ENCODE data around the gene TMEM229B.

Gene TMEM229B

GRCh38 chr14:67515386-67516079 lies 27.0 kb upstream of the TMEM229B start:
- no peak for DNase-seq (ENCODE audit: low read depth in 1 of 2, low spot score in 1 of 2)

DNA sequence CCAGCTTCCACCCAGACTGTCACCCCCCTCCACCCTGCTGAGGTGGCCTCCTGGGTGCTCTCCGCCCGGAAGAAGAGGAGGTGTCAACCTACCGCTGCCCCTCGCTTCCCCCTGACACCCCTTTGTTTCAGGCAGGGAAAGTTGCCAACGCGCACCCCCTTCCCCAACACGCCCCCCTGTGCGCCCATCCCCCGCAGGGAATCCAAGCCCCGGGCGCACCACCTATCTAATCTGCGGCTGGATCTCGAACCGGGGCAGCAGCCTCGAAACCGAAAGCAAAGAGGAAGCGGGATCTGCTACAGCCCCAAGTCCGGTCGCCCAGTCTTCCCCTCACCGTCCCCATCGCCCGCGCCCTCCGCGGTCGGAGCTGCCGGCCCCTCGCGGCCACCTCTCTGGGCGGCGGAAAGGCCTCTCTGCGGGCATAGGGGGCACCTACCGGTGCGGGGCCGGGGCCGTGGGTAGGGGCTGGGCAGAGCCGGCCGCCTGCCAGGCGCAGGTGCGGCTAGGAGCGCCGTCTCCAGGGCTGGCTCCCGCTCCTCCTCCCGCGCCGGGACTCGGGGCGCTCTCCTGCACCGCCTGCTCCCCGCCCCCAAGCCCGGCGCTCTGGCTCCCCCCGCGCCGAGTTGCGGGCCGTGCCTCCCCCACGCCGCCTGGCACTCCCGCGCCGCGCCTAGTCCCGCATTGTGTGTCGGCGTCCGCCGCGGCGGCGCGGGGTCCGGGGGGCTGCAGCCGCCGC lies 26.3 kb upstream of the TMEM229B start:
- peak in 1 of 2 donors; percentile 19 for DNase-seq (ENCODE audit: low read depth in 1 of 2, low spot score in 1 of 2)

DNA sequence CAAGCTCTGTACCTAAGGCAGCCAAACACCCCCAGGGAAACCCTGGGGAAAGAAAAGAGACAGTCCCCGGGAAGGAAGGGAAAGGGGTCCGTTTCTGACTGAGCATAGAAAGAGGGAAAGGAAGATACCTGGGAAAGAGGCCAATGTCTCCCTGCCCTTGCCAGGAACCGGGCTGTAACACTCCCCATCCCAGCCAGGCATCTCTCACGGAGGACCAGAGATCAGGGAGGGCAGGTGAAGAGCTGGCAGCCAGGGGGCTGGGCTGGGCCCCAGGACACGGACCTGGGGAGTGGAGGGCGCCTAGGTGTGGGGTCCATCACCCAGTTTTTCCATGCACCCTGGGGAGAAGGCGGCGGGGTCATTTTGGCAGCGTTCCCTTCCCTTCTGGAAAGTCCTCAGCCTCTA lies 25.7 kb upstream of the TMEM229B start:
- no peak for DNase-seq (ENCODE audit: low read depth in 1 of 2, low spot score in 1 of 2)

DNA sequence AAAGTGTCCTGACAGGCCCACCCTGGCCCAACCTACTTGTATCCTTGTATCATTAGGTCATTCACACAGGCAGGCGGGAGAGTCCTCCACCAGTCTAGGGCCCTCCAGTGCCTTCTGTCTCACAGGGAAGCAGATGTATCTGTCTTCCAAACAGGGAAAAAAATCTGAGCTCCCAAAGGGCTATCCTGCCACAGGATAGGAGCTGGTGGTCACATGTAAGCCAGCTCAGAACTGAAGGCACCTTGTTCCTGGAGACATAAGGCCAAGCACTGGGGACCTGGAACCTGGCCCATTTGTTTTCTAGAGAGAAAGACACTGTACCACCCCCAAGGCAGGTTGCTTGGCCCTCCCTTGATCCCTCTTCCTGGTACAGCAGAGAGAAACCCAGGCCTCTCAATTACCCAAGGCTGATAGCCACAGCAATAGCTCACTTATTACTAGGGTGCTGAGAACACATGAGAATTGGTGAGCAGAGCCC lies 25.1 kb upstream of the TMEM229B start:
- no peak for DNase-seq (ENCODE audit: low read depth in 1 of 2, low spot score in 1 of 2)

- DNase-seq (ENCODE audit: low read depth in 1 of 2, low spot score in 1 of 2) = no peak
Observed at GRCh38 chr14:67512463-67513310, 24.2 kb upstream of the TMEM229B start.

DNA sequence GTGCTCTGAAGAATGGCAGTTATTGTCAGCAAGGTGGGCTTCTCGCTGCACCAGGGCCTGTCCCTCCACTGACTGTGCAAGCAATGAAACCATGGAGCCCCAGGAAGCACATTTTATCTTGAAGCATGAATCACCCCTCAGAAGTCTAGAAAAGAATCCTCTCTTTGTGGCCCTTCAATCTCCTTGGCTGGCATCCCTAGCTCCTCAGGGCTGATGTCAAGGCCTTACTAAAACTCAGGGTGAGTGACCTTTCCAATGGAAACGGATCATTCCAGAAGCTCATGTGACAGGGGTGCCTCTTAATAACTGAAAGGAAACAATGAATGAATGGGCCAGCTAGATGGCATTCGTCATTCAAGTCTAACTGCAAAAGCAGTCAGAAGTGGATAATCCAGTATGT lies 22.3 kb upstream of the TMEM229B start:
- DNase-seq (ENCODE audit: low read depth in 1 of 2, low spot score in 1 of 2) = no peak

DNA sequence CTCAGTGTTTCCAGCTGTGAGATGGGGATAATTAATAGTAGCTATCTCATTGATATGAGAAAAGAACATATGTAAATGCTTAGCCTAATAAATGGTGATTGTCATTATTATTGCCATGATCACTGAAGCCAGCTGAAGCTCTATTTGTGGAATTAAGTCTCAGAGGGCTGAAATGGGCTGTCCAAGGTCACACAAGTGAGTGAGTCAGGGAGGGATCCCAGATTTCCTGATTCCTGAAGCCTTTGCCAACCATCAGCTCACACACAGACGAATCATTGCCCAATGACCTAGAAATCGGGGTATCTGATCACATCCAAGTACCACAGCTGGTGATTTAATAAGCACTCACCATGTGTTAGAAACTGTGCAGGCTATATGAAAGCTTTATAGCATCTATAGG lies 21.6 kb upstream of the TMEM229B start:
- DNase-seq (ENCODE audit: low read depth in 1 of 2, low spot score in 1 of 2) = no peak

DNA sequence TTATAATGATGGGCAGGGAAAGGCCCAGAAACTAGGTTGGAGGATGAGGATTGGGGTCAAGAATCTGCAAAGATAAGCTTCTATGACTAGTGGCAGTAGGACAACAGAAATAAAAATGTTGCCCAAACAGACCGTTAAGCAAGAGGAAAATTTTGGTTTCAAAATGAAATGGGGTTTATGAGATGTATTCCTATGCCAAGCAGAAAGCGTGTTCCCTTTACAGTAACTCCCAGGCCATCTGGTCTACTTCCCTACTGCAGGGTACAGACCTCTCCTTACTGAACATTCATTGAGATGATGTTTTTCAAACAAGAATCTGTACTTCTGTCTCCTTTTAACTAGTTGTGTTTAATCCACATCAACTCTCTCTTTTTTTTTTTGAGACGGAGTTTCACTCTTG lies 20.4 kb upstream of the TMEM229B start:
- no peak for DNase-seq (ENCODE audit: low read depth in 1 of 2, low spot score in 1 of 2)

- no peak for DNase-seq (ENCODE audit: low read depth in 1 of 2, low spot score in 1 of 2)
Observed at GRCh38 chr14:67505254-67505653, 16.7 kb upstream of the TMEM229B start.

DNA sequence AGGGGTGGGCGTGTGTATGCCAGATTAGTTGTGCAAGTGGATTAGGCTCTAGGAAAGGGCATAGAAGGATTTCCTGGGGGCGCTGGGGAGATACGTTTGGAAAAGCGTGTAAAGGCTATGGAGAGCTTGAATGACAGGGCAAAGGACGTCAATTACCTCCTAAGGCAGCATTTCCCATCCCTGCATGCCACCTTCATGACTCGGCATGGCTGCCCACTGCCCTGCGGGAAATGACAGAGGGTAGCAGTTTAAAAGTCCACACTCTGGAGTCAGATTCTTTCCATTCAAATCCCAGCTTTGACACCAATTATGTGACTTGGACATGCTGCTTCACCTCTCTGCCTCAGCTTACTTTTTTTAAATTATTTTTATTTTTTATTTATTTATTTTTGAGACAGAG lies 14.8 kb upstream of the TMEM229B start:
- no peak for DNase-seq (ENCODE audit: low read depth in 1 of 2, low spot score in 1 of 2)

DNA sequence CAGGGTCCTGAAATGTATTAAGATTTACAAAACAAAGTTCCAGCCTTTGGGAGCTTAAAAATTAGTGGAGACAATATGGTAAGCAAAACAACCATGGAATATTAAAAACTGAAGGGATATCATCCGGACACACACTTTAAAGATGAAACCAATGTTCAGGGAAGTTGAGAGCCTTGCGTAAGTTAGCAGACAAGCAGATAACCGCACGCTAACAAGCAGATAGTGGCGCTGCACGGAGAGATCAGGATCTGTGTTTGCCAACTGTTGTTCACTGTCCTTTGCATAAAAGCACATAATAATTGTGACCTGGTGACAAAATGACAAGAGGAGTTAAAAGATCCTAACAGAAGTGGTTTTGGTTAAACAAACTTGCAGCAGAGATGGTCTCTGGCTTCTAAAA lies 14.3 kb upstream of the TMEM229B start:
- no peak for DNase-seq (ENCODE audit: low read depth in 1 of 2, low spot score in 1 of 2)

GRCh38 chr14:67501670-67502069 lies 13.1 kb upstream of the TMEM229B start:
- DNase-seq (ENCODE audit: low read depth in 1 of 2, low spot score in 1 of 2) = no peak

DNA sequence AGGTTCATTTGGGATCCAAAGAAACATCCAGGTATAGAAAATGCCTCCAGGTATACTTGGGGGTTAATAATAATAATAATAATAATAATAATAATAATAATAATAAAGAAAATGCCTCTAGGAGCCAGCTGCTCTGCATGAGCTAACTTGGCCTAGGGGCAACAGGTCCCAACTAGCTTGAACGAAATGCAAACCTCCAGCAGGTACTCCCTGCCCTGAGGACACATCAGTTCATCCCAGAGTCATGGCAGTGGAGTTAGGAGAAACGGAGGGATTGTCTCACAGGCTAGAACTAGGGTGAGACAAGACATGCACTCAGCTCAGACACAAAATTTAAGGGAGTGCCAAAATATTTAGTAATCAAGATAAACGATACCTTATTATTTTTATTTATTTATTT lies 12.5 kb upstream of the TMEM229B start:
- DNase-seq (ENCODE audit: low read depth in 1 of 2, low spot score in 1 of 2) = no peak

DNA sequence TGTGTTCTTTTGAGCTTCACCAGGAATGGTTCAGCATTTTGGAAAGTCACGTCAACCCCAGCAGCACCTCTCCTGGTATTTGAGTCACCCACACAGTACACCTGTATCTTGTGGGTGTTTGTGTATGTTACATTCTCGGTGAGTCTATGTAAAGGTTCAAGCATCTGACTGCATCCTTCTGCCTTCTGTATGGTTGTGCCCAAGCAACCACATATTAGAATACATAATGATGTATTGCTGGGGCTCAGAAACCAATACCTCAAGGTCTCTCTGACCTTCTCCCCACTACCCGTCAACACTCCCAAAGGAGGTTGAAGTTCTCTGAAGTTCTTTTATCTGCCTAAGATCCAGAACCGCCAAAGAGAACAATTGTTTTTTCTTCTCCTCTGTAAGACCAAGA lies 9.2 kb upstream of the TMEM229B start:
- no peak for DNase-seq (ENCODE audit: low read depth in 1 of 2, low spot score in 1 of 2)

- no peak for DNase-seq (ENCODE audit: low read depth in 1 of 2, low spot score in 1 of 2)
Observed at GRCh38 chr14:67497216-67497615, 8.7 kb upstream of the TMEM229B start.

GRCh38 chr14:67495827-67496226 lies 7.3 kb upstream of the TMEM229B start:
- DNase-seq (ENCODE audit: low read depth in 1 of 2, low spot score in 1 of 2) = no peak

DNA sequence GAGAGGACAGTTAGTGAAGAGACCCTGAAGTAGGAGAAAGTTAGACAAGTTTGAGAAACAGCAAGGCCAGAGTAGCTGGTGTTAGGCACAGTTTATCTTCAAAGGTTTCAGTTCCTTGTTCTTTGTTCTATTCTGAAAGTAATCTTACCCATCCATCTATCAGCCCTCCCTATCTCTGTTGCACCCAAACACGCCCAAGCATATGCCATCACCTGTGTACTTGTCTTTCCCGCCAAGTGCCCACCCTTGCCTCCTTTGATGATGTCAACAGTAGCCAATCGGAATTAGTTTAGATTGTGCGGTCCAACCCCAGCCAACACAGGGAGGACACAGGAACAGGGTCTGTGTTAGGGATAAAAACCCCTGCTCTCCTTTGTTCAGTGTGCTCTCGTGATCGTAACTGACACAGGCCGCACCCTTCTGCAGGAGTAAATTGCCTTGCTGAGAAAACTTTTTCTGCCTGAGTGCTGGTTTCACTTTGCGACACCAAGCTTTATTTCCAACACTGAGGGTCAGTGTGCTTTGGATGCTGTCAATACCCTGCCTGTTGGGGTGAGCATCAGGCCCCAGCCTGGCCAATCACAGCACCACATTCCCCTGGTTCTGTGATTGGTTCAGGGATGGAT lies 4.7 kb upstream of the TMEM229B start:
- no peak for DNase-seq (ENCODE audit: low read depth in 1 of 2, low spot score in 1 of 2)

DNA sequence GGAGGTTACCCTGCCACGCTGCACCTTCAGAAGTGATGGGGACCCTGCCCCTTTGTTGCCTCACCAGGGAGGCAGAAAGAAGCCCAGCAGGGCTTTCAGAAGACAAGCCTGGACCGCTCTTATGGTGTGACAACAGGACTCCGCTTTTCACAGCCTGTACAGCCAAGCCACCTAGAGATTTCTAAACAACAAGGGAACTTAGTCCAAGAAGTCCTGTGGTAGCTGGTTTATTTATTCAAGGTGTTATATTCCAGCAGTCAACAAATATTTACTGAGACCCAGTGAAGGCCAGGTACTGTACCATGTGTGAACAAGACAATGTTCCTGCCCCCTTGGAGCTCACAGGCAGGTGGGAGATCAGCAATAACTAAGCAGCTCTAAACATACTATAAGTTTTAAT lies 4.0 kb upstream of the TMEM229B start:
- no peak for DNase-seq (ENCODE audit: low read depth in 1 of 2, low spot score in 1 of 2)

GRCh38 chr14:67491741-67492507 lies 3.4 kb upstream of the TMEM229B start:
- no peak for DNase-seq (ENCODE audit: low read depth in 1 of 2, low spot score in 1 of 2)

DNA sequence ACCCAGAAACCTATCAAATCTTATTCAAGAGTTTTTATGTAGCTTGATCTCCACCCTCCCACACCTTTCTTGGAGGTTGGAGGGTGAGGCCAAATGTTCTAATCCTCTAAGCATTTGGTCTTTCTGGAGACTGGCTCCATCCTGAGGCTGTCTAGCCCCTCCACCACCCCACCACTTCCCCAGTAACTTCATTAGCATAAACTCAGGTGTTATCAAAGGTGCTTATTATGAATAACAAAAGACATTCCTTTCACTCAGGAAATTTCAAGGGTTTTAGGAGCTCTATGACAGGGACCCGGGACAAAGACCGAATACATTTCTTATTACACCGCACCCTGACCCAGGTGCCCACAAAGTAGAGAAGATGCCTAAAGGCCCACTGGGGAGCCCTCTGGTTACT lies 2.8 kb upstream of the TMEM229B start:
- no peak for DNase-seq (ENCODE audit: low read depth in 1 of 2, low spot score in 1 of 2)

GRCh38 chr14:67490196-67490595 lies 1.7 kb upstream of the TMEM229B start:
- no peak for DNase-seq (ENCODE audit: low read depth in 1 of 2, low spot score in 1 of 2)
